Hematopoietic multipotent progenitor cell (in vitro differentiated cells): Measurements from ENCODE around the gene CARM1. TPM values are rescaled to one million over a fixed set of nuclear protein-coding genes. Genes with fewer than 3 reads are reported as not detected.
"Not testable (repeated sequence)": the region's sequence is repeated elsewhere in the genome, so short reads cannot be mapped to it uniquely, and the experiment has no call there.

Experiments
- DNase-seq, 3 donors: peaks; one replicate each; pipeline ENCODE4 v3.0.0-alpha.2; 2011 to 2015; ENCODE audit warnings: low read depth in 2 of 3, low spot score in 2 of 3
- total RNA-seq: library from RNA; depleted of rRNA; stranded (reverse); fragments of >200 nt; gene quantifications from one replicate; pipeline ENCODE4 v1.2.3, GENCODE V29; 2012

Gene CARM1
- 39.3 TPM for total RNA-seq

GRCh38 chr19:10870955-10871603 lies at the start of gene CARM1:
CARM1 (plus strand) TSS chr19:10871553; CDS start chr19:10871703, 150 bp downstream.
- peak; percentile 98 for DNase-seq

DNA sequence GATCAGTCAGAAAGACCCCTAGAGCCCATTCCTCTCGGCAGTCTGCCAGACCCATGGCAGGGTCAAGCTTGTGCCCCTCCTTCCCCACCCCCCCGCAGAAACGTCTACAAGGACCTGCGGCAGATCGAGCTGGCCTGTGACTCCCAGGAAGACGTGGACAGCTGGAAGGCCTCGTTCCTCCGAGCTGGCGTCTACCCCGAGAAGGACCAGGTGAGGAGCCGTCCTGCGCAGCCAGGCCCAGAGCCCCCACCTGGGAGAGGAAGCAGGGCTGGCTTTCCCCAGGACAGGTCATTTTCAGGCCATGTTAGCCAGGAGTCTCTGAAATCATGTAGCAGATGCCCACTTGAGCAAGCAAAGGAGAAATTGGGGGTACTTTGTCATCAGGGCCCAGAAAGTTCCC lies 47.7 kb upstream of the CARM1 start:
- DNase-seq = no peak

DNA sequence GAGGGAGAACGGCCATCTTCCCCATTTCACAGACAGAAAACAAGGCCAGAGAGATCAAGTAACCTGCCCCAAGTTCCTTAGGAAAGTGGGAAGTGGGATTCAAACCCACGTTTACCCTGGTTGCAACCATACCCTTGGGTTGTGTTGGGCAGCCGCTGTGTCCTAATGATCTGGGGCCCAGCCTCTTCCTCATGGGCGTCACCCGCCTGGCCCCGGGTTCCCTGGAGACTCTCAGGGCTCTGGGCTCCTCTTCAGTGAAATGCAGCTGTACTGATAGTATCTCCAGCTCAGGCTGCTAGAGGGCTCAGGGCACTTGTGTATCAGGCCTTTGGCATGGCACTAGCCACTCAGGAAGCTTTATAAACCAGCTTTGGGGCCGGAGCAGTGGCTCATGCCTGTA lies 45.1 kb upstream of the CARM1 start:
- DNase-seq = no peak

- no peak for DNase-seq
These were observed 44.5 kb upstream of the CARM1 start for GRCh38 chr19:10826846-10827245.

DNA sequence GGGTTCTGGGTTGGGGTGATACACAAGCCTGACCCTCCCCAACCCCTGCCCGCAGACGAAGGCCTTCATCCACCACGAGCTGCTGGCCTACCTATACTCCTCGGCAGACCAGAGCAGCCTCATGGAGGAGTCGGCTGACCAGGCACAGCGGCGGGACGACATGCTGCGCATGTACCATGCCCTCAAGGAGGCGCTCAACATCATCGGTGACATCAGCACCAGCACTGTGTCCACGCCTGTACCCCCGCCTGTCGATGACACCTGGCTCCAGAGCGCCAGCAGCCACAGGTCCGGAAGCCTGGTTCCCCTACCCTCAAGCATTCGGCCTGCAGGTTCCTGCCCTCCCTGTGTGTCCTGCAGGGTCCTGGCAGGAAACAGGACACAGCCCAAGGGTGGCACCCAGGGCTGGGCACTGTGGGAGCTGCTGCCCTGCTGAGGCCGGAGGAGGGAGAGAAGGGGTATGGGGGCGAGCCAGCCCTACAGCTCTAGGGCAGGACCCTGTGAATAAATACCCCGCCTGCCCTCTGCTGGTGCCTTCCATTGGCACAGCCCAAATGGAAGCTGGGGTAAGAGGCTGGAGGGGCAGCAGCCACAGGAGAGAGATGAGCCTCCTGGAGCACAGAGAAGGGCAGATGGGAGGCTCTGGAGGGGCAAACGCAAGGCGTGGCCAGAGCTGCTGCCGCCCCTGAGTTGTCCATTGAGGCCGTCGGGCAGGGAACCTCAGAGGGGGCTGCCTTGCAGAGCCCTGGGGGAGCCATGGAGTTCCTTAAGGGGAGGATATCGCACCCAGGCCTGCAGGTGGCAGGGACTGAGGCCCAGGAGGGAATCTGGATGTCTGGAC lies 42.2 kb upstream of the CARM1 start:
- DNase-seq = peak in 1 of 3 donors; percentile 44

GRCh38 chr19:10829967-10830366 lies 41.4 kb upstream of the CARM1 start:
- DNase-seq = no peak

DNA sequence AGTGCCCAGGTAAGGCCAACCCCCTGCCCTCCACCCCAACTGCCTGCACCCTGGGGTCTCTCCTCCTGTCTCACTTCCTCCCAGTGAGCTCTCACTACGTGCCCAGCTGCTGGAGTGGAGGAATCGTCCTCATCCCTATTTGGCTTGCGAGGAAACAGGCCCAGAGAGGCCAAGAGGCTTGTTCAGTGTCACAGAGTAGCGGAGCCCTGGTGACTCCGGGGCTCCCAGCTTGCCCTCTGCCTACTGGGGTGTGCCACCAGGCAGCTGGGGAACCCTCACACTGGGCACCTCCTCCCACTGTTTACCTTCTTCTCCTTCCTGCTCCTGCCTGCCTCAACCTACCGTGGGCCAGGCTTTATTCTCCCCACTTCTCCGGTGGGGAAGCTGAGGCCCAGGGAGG lies 41.0 kb upstream of the CARM1 start:
- DNase-seq = no peak

DNA sequence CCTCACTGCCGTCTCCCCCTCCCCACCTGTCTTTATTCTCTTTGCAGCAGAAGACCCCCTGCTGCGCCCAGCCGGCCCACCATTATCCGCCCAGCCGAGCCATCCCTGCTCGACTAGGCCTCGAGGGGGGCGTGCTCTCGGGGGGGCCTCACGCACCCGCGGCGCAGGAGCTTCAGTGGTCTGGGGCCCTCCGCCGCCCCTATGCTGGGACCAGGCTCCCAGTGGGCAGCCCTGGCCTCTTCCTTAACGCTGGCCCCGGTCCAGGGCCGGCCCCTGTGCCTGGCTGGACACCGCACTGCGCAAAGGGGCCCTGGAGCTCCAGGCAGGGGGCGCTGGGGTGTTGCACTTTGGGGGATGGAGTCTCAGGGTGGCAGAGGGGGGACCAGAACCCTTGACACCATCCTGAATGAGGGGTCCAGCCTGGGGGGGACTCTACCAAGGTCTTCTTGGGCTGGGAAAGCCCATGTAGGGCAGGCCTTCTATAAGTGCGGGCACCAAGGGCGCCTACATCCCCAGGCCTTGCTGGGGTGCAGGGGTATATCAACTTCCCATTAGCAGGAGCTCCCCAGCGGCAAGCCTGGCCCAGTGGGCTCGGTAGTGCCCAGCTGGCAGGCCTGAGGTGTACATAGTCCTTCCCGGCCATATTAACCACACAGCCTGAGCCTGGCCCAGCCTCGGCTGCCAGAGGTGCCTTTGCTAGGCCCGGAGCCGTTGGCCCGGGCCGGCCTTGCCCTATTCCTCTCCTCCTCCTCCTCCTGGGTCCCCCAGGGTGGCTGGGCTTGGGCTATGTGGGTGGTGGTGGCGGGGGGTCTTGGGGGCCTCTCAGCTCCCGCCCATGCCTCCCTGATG lies 40.2 kb upstream of the CARM1 start:
- DNase-seq = no peak

DNA sequence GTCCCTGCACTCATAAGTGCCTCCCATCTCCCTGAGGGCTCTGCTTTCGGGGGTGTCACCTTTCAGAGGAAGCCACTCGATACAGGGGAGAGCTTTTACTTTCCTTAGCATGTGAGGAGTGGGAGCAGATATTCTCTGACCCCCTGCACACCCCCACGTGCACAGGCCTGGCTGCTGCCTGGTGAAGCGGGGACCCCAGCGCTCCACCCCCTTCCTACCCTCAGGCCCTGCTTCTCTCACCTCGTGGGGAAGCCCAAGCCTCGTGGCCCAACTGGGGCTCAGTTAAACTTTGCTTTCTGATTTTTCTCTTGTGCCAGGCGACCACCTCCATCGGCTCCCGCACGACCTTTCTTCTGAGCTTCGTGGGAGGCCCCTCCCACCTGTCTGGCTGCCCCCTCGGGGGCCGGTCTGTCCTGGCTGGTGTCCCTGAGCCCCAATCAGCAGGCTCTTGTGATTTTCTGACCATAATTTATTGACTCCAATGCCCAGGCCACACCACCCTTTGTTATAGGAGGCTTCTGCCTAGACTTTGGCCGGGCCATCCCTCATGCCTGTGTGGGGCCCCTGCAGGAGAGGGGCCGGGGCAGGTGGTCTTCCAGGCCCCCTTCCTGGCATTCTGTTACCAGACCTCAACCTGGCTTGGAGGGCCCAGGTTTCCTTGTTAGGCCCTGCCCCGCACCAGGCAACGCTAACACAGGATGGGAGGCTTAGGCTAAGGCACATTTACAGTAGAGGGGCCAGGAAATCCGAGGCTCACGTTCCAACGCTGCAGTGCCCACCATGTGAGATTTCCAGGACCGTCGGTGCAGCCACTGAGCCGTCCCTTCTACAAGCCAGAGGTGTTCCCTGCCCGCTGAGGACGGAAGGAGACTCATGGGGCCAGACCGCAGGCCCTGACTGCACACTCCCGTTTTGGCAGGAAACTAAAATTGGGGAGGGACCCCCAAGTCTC lies 39.1 kb upstream of the CARM1 start:
- DNase-seq = no peak

GRCh38 chr19:10832939-10833296 lies 38.4 kb upstream of the CARM1 start:
- DNase-seq = no peak

DNA sequence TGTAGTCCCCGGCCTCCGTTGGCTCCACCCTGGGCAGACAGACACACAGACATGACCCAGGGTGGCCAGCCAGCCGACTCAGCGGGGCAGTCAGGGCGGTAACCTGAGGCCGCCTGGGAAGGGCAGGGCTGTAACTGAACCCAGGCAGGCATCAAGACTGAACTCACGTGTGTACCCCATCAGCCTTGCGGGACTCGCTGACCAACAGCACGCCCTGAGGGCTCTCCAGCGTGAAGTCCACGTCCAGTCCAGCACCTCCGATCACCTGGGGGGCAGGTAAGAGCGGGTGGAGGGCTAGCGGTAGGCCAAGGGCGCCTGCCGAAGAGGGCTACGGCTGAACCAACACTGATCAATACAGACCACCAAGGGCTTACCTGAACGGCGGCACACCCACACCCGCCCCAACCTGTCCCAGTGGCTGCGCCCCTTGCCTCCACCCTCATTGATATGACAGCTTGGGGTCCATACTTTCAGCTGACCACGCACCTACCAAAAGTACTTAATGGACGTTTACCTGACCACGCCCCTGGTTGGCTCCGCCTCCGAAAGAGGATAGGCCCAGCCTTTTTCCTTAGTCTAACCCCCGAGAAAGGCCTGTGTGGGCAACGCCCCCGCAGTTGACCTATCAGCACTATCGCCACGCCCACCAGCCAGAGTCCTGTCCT lies 36.1 kb upstream of the CARM1 start:
- no peak for DNase-seq

DNA sequence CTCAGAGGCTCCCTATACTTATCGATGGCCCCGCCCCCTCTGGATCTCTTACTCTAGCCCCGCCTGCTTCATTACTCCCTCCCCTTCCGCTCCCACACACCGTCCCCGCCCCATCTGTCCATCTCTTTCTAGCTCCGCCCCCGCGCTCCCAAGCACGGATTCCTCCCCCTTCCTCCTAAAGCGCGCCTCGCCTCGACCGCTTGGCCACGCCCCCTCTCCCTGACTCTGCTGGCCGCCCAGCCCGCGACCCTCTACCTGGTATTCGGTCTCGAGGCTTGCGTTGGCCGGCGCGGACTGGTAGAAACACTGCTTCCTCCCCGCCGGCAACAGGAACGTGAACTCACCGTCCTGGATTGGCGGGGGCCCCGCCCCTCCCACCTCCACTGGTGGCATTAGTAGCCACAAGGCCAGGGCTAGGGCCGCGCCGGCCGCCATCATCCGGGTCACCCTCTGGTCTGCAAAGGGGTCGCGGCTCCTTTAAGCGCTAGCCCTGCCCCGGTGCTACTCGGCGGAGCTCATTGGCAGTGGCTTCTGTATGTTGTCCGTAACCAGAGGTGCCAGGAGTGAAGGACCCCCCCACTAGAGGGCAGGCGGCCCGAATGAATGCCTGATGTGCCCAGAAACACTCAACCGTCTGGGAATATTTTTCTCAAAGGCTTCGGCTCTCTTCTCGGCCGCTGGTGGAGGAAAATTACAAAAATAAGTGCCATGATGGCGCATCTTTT lies 35.4 kb upstream of the CARM1 start, which contains the start of gene TMED1:
Gene TMED1, minus strand, starts transcription at position 459 of the 725 bp plus-strand sequence. Its CDS starts 21 bp downstream, at position 438.
- peak; percentile 83 to 100 (median 99) for DNase-seq

DNA sequence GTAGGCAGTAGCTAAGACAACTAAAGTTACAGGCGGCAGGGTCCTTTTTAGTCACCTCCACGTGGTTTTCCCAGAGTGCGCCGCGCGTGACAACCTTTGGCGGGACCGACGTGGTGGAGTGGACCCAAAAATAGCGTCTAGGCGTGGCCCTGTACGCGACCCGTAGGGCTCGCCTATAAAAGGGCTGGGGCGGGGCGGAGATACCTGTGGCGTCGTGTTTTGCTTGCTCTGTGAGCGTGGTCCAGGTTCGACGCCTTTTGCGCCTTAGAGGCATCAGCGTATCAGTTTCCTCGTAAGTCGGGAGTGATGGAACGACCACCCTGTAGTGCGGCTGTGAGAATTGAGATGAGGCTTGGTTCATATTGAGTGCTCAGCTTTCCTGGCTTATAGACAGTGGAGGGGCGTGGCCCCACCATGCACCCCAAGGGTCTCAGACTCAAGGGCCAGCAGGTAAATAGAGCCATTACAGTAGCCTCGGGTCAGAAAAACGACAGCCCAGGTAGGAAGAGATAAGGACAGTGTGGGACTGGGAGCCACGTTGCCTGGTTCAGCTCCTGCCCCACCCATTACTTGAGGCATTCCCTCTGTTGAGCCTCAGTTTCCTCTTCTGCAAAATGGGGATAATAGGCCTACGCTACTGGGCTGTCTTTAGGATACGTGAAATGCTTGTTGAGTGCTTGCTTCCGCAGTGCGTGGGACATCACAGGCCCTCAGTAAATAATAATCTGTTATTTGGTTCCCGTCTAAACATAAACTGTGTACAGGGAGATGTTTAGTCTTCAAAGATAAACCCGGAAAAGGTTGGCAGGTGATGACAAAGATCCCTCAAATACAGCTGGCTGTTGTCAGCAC lies 34.6 kb upstream of the CARM1 start:
- peak in 2 of 3 donors; percentile 89 to 94 for DNase-seq

GRCh38 chr19:10837649-10838048 lies 33.7 kb upstream of the CARM1 start:
- DNase-seq = not testable (repeated sequence)

GRCh38 chr19:10838377-10838776 lies 33.0 kb upstream of the CARM1 start:
- DNase-seq = no peak

- no peak for DNase-seq
These were observed 32.0 kb upstream of the CARM1 start for GRCh38 chr19:10839114-10840050.

DNA sequence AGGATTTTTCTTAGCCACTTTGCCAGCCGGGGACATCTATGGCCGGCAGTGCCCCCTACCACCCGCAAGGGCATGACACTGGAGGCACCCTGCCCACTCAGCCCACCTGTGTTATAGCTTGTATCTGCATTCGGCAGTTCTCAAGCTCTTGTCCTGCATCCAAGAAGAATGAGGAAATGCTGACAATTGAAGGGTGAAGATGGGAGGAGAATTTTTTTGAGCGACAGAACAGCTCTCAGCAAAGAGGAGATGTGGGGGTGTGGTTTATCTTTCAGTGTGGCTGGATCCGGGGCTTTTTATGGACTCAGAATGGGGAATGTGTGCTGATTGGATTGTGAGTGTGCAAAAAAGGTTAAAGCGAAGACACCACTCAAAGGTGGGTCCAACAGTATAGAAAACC lies 28.6 kb upstream of the CARM1 start:
- no peak for DNase-seq
